BE2C (cell line): ENCODE data around the gene COL20A1.

ENCODE experiments used
- DNase-seq: peaks from one replicate; pipeline ENCODE4 v3.0.0-alpha.2; 2020
- H3K27me3 ChIP-seq: fragments of 250-450 bp; sonication (Bioruptor Pico); 2 replicates; pipeline ENCODE4 v1.5.1; 2020; ENCODE audit warnings: mild to moderate bottlenecking
- H3K36me3 ChIP-seq: fragments of 250-450 bp; sonication (Bioruptor Pico); 2 replicates; pipeline ENCODE4 v1.5.1; 2020; ENCODE audit warnings: mild to moderate bottlenecking
- H3K4me1 ChIP-seq: fragments of 250-450 bp; sonication (Bioruptor Pico); 2 replicates; pipeline ENCODE4 v1.5.1; 2020
- H3K4me3 ChIP-seq: 2 replicates; pipeline ENCODE4 v1.5.1; 2011; ENCODE audit warnings: low read depth, low read length
- H3K9me3 ChIP-seq: fragments of 250-450 bp; sonication (Bioruptor Pico); 2 replicates; pipeline ENCODE4 v1.5.1; 2020
- TF ChIP-seq, protein P1 (sequence below): IDR thresholded peaks from 2 replicates; pipeline ENCODE4 v1.5.1; 2012; ENCODE audit warnings: mild to moderate bottlenecking, low read depth, low read length

COL20A1 gene

DNA sequence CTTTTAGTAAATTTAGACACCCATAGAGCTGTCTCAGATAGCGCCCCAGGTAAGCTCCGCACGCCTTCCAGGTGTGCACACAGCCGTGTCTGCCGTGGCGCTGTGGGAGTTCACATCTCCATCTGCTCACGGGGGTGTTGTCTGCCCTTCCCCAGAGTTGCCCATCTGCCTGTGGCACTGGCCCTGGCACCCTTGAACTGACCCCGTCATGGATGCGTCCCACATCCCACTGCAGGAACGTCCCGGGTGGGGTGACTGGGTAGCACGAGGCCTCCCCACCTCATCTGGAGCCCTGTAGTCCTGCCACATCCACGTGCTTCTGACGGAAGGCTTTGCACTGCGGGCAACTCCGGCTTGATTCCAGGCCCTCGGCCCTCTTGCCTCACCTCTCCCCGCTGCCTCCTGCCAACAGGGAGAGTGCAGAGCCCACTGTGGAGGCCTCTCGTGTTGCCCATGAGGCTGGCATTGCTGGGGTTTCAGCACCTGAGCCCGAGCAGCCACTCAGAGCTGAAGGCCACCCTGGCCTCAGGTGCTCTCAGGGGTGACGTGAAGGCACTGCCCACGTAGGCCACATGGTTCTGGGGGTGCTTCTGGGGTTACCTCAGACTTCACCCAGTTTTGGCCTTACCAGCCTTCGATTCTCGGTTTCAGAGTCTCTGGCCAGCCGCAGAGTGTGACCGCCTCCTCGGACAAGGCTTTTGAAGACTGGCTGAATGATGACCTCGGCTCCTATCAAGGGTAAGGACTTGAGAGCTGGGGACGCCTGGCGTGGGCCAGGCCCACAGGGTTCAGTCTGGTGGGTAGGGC lies 15.3 kb upstream of the COL20A1 start:
- DNase-seq = no peak
- Histone ChIP-seq H3K36me3 (peaks cover 42% of the 10 kb centered on the region), H3K27me3 (no peaks in the 10 kb centered on the region), H3K4me1 (peaks cover 3% of the 10 kb centered on the region; the same call in 1 of the 2 replicates), H3K9me3 (no peaks in the 10 kb centered on the region), H3K4me3 (no peak overlapping the region)
- TF ChIP-seq, protein P1, sequence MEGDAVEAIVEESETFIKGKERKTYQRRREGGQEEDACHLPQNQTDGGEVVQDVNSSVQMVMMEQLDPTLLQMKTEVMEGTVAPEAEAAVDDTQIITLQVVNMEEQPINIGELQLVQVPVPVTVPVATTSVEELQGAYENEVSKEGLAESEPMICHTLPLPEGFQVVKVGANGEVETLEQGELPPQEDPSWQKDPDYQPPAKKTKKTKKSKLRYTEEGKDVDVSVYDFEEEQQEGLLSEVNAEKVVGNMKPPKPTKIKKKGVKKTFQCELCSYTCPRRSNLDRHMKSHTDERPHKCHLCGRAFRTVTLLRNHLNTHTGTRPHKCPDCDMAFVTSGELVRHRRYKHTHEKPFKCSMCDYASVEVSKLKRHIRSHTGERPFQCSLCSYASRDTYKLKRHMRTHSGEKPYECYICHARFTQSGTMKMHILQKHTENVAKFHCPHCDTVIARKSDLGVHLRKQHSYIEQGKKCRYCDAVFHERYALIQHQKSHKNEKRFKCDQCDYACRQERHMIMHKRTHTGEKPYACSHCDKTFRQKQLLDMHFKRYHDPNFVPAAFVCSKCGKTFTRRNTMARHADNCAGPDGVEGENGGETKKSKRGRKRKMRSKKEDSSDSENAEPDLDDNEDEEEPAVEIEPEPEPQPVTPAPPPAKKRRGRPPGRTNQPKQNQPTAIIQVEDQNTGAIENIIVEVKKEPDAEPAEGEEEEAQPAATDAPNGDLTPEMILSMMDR = no peak

DNA sequence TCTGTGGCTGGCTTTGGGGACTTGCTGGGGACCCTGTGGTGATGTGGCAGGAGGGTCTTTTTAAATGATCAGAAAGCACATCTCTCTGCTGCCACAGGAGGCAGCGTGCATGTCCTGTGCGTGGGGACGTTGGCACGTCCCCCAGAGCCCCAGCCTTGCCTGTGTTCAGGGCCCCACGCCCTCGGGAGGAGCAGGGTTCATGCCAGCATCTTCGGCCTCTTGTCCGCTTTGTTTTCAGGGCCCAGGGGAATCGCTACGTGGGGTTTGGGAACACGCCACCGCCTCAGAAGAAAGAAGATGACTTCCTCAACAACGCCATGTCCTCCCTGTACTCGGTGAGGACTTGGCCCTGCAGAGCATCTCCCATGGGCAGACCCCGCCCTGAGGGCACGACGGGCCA lies 14.3 kb upstream of the COL20A1 start:
- Histone ChIP-seq H3K4me3 (no peak overlapping the region), H3K27me3 (no peaks in the 10 kb centered on the region), H3K36me3 (peaks cover 51% of the 10 kb centered on the region), H3K4me1 (peaks cover 3% of the 10 kb centered on the region; the same call in 1 of the 2 replicates), H3K9me3 (no peaks in the 10 kb centered on the region)
- no peak for DNase-seq
- TF ChIP-seq, protein P1 = no peak

DNA sequence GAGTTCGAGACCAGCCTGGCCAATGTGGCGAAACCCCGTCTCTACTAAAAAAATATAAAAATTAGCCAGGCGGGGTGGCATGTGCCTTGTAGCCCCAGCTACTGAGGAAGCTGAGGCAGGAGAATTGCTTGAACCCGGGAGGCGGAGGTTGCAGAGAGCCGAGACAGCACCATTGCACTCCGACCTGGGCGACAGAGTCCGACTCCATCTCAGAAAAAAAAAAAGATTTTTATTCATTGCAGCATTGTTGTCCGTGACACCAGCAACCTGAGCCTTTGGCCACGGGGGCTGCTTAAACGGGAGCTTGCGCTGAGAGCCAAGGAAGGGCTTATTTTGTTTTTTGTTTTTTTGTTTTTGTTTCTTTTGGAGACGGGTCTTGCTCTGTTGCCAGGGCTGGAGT lies 13.1 kb upstream of the COL20A1 start:
- Histone ChIP-seq H3K36me3 (peaks cover 55% of the 10 kb centered on the region), H3K27me3 (no peaks in the 10 kb centered on the region), H3K4me1 (no peaks in the 10 kb centered on the region)

DNA sequence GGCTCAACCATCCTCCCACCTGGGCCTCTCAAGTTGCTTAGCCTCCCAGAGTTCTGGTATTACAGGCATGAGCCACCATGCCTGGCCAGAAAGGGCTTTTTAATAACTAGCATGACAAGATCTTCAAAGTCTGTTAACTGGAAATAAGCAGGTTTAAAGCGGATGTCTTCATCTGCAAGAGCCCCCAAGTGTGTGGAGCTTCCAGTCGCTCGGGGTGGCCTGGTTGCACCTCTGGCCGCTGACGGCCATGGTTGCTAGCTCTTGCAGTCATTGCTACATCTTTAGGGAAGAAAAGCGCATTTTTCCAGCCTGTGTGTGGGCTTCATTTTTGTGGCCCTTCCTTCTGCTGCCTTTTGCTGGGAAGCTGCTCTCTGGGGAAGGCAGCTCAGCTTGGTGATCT lies 12.6 kb upstream of the COL20A1 start:
- no peaks in the 10 kb centered on the region for H3K9me3 ChIP-seq
- no peak for DNase-seq
- H3K4me3 ChIP-seq = no peak overlapping the region
- H3K27me3 ChIP-seq = no peaks in the 10 kb centered on the region
- H3K36me3 ChIP-seq = peaks cover 55% of the 10 kb centered on the region
- TF ChIP-seq, protein P1 = no peak
- H3K4me1 ChIP-seq = no peaks in the 10 kb centered on the region

More for the DNA sequence above, 13.1 kb upstream of the COL20A1 start:
- no peak for DNase-seq
- Histone ChIP-seq H3K4me3 (no peak overlapping the region), H3K9me3 (no peaks in the 10 kb centered on the region)
- TF ChIP-seq, protein P1 = no peak

DNA sequence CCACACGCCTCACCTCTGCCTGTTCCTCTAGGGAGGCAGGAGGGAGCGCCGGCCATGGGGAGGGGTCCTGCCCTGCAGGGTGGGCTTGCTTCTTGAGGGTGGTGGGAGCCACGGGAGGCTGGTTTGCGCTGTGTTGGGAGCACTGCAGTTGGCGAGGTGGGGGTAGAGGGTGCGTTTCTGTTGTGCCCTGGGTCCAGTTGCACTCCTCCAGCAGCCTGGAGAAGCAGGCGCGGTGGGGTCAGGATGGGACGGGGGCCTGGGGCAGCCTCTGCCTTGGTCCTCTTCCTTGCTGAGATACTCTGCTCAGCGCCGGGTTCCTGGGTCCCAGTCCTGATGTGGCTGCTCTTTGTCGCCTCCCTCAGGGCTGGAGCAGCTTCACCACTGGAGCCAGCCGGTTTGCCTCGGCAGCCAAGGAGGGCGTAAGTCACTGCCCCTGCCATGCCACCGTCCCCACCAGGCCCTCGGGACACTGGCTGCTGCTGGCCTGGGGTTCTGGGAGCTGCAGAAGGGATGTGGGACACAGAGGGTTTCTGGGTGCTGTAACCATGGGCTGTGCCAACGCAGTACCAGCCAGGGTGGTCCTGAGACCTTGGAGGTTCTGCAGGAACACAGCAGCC lies 11.9 kb upstream of the COL20A1 start:
- peak; percentile 63 for DNase-seq
- TF ChIP-seq, protein P1 = peak; percentile 61
- H3K36me3 ChIP-seq = peaks cover 59% of the 10 kb centered on the region
- H3K27me3 ChIP-seq = no peaks in the 10 kb centered on the region
- no peaks in the 10 kb centered on the region for H3K9me3 ChIP-seq
- no peaks in the 10 kb centered on the region for H3K4me1 ChIP-seq
- H3K4me3 ChIP-seq = no peak overlapping the region
